ENCODE results near the gene LRRC8E.

Gene LRRC8E

GRCh38 chr19:7912697-7913564, 24.6 kb downstream of the LRRC8E start:
- Histone ChIP-seq H2AFZ (ENCODE audit: low read length) (no peak overlapping the region), H3K36me3 (ENCODE audit: insufficient read depth, low read length) (peaks cover 20% of the 10 kb centered on the region; the same call in 1 of the 2 replicates), H3K4me3 (ENCODE audit: low read length, poor library complexity, severe bottlenecking) (no peak overlapping the region), H3F3A (ENCODE audit: low read depth) (no peaks in the 10 kb centered on the region), H3K27me3 (ENCODE audit: insufficient read depth, low read length, poor library complexity, severe bottlenecking) (no peaks in the 10 kb centered on the region), H4K20me1 (ENCODE audit: insufficient read depth, low read length, poor library complexity, severe bottlenecking) (peaks cover 9% of the 10 kb centered on the region), H3K4me2 (ENCODE audit: low read depth, low read length, poor library complexity, severe bottlenecking) (no peak overlapping the region), H3K4me1 (ENCODE audit: insufficient read depth, low read length, poor library complexity, severe bottlenecking) (no peaks in the 10 kb centered on the region), H3K9me2 (replicated peaks; ENCODE audit: low read depth, low read length) (no peaks in the 10 kb centered on the region), H3K9me3 (ENCODE audit: insufficient read depth, low read depth, low read length) (no peaks in the 10 kb centered on the region), H3K79me2 (ENCODE audit: insufficient read depth, low read length) (peaks cover 8% of the 10 kb centered on the region; the same call in 1 of the 2 replicates), H3K9ac (ENCODE audit: low read depth, low read length, poor library complexity, severe bottlenecking) (no peak overlapping the region)
- TF ChIP-seq, protein P1, sequence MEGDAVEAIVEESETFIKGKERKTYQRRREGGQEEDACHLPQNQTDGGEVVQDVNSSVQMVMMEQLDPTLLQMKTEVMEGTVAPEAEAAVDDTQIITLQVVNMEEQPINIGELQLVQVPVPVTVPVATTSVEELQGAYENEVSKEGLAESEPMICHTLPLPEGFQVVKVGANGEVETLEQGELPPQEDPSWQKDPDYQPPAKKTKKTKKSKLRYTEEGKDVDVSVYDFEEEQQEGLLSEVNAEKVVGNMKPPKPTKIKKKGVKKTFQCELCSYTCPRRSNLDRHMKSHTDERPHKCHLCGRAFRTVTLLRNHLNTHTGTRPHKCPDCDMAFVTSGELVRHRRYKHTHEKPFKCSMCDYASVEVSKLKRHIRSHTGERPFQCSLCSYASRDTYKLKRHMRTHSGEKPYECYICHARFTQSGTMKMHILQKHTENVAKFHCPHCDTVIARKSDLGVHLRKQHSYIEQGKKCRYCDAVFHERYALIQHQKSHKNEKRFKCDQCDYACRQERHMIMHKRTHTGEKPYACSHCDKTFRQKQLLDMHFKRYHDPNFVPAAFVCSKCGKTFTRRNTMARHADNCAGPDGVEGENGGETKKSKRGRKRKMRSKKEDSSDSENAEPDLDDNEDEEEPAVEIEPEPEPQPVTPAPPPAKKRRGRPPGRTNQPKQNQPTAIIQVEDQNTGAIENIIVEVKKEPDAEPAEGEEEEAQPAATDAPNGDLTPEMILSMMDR (conservative IDR thresholded peaks at IDR 0.05; ENCODE audit: low read length) = no peak
- TF ChIP-seq EZH2phosphoT487 (IDR thresholded peaks at IDR 0.05; ENCODE audit: borderline replicate concordance) = no peak

GRCh38 chr19:7913652-7914051, 25.3 kb downstream of the LRRC8E start:
- peaks cover 20% of the 10 kb centered on the region; the same call in 1 of the 2 replicates for H3K36me3 ChIP-seq (ENCODE audit: insufficient read depth, low read length)
- no peaks in the 10 kb centered on the region for H3K9me2 ChIP-seq (replicated peaks; ENCODE audit: low read depth, low read length)
- no peaks in the 10 kb centered on the region for H3K4me1 ChIP-seq (ENCODE audit: insufficient read depth, low read length, poor library complexity, severe bottlenecking)
- H2AFZ ChIP-seq (ENCODE audit: low read length) = no peak overlapping the region
- no peaks in the 10 kb centered on the region for H3F3A ChIP-seq (ENCODE audit: low read depth)
- H3K4me2 ChIP-seq (ENCODE audit: low read depth, low read length, poor library complexity, severe bottlenecking) = no peak overlapping the region
- peaks cover 4% of the 10 kb centered on the region for H4K20me1 ChIP-seq (ENCODE audit: insufficient read depth, low read length, poor library complexity, severe bottlenecking)
- H3K27me3 ChIP-seq (ENCODE audit: insufficient read depth, low read length, poor library complexity, severe bottlenecking) = no peaks in the 10 kb centered on the region
- no peaks in the 10 kb centered on the region for H3K9me3 ChIP-seq (ENCODE audit: insufficient read depth, low read depth, low read length)
- H3K79me2 ChIP-seq (ENCODE audit: insufficient read depth, low read length) = peaks cover 1% of the 10 kb centered on the region; the same call in 1 of the 2 replicates
- H3K9ac ChIP-seq (ENCODE audit: low read depth, low read length, poor library complexity, severe bottlenecking) = no peak overlapping the region
- no peak overlapping the region for H3K4me3 ChIP-seq (ENCODE audit: low read length, poor library complexity, severe bottlenecking)
- no peak for TF ChIP-seq EZH2phosphoT487 (IDR thresholded peaks at IDR 0.05; ENCODE audit: borderline replicate concordance)
- TF ChIP-seq, protein P1 (conservative IDR thresholded peaks at IDR 0.05; ENCODE audit: low read length) = no peak

DNA sequence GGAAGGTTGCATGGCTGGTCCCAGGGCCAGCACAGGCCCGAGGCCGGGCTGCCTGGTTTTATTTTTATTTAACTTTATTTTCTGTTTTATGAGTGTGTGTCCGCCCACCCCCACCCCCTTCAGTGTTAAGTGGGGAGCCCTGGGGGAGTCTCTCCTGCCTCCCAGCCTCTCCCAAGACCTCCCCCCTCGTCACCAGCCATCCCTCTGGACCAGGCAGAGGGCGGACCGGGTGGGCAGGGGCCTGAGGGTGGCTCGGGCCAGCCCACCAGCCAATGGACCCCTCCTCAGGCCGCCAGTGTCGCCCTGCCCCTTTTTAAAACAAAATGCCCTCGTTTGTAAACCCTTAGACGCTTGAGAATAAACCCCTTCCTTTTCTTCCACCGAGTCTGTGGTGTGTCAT, 25.8 kb downstream of the LRRC8E start:
- H3K4me2 ChIP-seq (ENCODE audit: low read depth, low read length, poor library complexity, severe bottlenecking) = no peak overlapping the region
- no peaks in the 10 kb centered on the region for H3F3A ChIP-seq (ENCODE audit: low read depth)
- H2AFZ ChIP-seq (ENCODE audit: low read length) = no peak overlapping the region
- H3K4me3 ChIP-seq (ENCODE audit: low read length, poor library complexity, severe bottlenecking) = no peak overlapping the region
- H3K79me2 ChIP-seq (ENCODE audit: insufficient read depth, low read length) = no peaks in the 10 kb centered on the region
- no peak for TF ChIP-seq EZH2phosphoT487 (IDR thresholded peaks at IDR 0.05; ENCODE audit: borderline replicate concordance)
- TF ChIP-seq, protein P1 (conservative IDR thresholded peaks at IDR 0.05; ENCODE audit: low read length) = no peak
- H3K27me3 ChIP-seq (ENCODE audit: insufficient read depth, low read length, poor library complexity, severe bottlenecking) = no peaks in the 10 kb centered on the region
- H3K4me1 ChIP-seq (ENCODE audit: insufficient read depth, low read length, poor library complexity, severe bottlenecking) = no peaks in the 10 kb centered on the region
- no peaks in the 10 kb centered on the region for H4K20me1 ChIP-seq (ENCODE audit: insufficient read depth, low read length, poor library complexity, severe bottlenecking)
- H3K9ac ChIP-seq (ENCODE audit: low read depth, low read length, poor library complexity, severe bottlenecking) = no peak overlapping the region
- no peaks in the 10 kb centered on the region for H3K9me3 ChIP-seq (ENCODE audit: insufficient read depth, low read depth, low read length)
- H3K36me3 ChIP-seq (ENCODE audit: insufficient read depth, low read length) = peaks cover 20% of the 10 kb centered on the region; the same call in 1 of the 2 replicates
- H3K9me2 ChIP-seq (replicated peaks; ENCODE audit: low read depth, low read length) = no peaks in the 10 kb centered on the region
